ENCODE results near the gene FOXN3.

Gene FOXN3

GRCh38 chr14:89382487-89382886 lies 34.5 kb downstream of the FOXN3 start:
- no peak for DNase-seq

GRCh38 chr14:89379891-89380820 lies 36.9 kb downstream of the FOXN3 start:
- no peak for DNase-seq

- no peak for DNase-seq
Measured at GRCh38 chr14:89379006-89379405, 38.0 kb downstream of the FOXN3 start.

GRCh38 chr14:89378119-89378518 lies 38.9 kb downstream of the FOXN3 start:
- peak; percentile 54 for DNase-seq

- DNase-seq: no peak
Measured at GRCh38 chr14:89377544-89377943, 39.5 kb downstream of the FOXN3 start.

GRCh38 chr14:89374908-89375307 lies 42.1 kb downstream of the FOXN3 start:
- no peak for DNase-seq

GRCh38 chr14:89373185-89373584 lies 43.8 kb downstream of the FOXN3 start:
- DNase-seq: no peak

- no peak for DNase-seq
Measured at GRCh38 chr14:89372512-89372883, 44.5 kb downstream of the FOXN3 start.

GRCh38 chr14:89371585-89372511 lies 45.2 kb downstream of the FOXN3 start:
- peak; percentile 73 for DNase-seq

GRCh38 chr14:89370781-89371180 lies 46.3 kb downstream of the FOXN3 start:
- no peak for DNase-seq

- DNase-seq: no peak
Measured at GRCh38 chr14:89370381-89370780, 46.7 kb downstream of the FOXN3 start.

- no peak for DNase-seq
Measured at GRCh38 chr14:89369656-89370055, 47.4 kb downstream of the FOXN3 start.

- DNase-seq: no peak
Measured at GRCh38 chr14:89368490-89369477, 48.2 kb downstream of the FOXN3 start.

- DNase-seq: no peak
Measured at GRCh38 chr14:89367779-89368120, 49.3 kb downstream of the FOXN3 start.

- no peak for DNase-seq
Measured at GRCh38 chr14:89366864-89367778, 49.9 kb downstream of the FOXN3 start.

GRCh38 chr14:89365061-89365801 lies 51.8 kb downstream of the FOXN3 start:
- no peak for DNase-seq

- peak; percentile 45 for DNase-seq
Measured at GRCh38 chr14:89364316-89364715, 52.7 kb downstream of the FOXN3 start.

GRCh38 chr14:89360277-89360676 lies 56.8 kb downstream of the FOXN3 start:
- no peak for DNase-seq

- no peak for DNase-seq
Measured at GRCh38 chr14:89359477-89360222, 57.4 kb downstream of the FOXN3 start.

Data from NCI-H69 (cell line).